Fibroblast of peridontal ligament (primary cell): Measurements from ENCODE around the gene PROKR2.

Source experiments
- DNase-seq: peaks from one replicate; pipeline ENCODE4 v3.0.0-alpha.2; 2010; ENCODE audit errors: extremely low read depth

The PROKR2 gene

DNA sequence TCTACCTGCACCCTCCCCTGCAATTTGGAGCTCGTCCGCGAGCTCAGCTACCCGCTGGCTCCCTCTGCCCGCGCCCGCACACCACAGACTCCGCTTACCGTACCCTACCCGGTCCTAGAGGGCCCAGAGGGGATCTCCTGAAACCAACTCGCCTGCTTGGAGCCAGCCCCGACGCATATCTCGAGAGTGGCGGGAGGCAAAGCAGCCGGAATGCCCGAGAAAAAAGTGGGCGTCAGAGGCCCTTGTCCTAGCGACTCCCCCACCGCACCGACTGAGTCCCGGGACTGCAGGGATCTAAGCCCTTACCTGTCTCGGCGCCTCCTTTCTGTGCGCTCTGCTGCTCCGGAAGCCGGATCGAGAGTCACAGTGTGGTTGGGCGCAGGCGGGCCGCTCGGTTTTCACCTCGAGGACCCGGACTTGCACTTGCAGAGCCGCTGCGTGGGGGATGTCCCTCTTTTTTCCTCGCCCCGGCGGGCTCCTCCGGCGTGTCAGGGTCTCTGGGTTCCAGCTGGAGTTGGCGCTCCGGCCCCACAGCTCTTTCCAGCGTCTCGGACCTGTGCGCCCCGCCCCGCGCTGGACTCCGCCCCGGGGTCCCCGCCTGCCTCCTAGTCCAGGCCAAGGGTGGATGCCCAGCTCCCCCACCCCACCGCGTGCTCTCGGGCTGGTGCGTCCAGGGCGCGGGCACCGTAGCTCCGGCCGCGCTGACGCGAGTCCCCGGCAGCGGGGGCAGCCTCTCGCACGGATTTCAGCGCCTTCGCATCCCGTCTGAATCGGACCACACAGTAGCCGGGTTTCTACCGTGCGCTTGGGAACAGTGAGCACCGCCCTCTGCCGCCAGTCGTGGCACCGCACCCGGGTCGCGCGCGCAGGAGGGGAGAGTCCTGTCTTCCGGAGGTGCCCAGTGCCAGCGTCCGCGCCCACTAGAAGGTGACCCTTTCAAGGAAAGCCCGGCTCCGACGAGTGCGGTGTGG, at the start of gene PROKR2:
Gene PROKR2, minus strand, starts transcription at position 767 of the 971 bp plus-strand sequence. CDS start 2,585 bp downstream, outside the sequence.
- no peak for DNase-seq

DNA sequence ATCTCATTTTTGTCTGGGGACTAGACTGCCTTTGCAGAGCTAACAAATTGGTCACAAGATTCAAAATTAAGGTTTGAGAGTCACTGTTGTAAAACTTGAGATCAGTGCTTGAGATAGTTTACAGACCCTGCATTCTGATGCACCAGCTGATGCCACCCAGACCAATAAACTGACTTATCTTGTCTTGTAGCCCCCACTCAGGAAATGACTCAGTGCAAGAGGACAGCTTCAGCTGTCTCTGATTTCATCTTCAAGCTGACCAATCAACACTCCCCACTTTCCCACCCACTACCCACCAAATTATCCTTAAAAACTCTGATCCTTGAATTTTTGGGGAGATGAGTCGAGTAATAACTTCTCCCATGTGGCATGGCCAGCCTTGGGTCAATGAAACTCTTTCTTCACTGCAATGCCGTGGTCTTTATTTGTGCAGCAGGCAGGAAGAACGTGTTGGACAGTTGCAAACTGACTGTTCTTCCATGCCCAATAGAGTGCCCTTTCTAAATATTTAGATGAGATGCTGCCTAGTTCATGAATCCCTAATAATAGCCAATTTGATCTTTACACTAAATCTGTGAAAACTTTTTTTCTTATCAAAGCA, 48.3 kb upstream of the PROKR2 start:
- no peak for DNase-seq

DNA sequence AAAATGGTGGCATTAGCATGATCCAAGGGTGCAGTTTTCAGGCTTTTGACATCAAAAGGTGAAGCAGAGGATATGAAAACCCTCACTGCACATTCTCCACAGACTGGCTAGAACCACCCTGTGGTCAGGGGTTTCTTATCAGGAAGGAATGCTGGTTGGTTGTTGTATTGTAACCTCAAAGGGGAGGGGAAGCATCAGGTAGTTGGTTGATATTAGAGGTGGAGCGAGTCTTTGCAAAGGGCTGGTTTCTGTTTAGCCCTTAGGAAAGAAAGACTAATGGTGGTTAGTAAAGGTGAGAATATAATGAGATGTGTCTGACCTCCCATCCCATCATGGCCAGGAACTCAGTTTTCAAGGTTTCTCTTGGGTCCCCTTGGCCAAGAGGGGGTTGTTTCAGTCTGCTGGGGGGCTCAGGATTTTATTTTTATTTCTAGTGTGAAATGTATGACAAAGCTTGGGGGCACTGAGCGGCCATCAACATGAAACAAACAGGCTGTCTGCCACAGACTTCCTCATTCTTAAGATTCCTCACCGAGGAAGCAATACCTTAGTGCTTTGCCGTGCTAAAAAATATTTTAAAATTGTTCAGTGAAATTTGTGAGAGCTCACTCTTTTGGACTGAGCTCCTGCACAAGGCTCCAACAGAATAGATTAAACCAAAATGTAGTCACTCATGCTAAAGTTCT, 47.5 kb upstream of the PROKR2 start:
- no peak for DNase-seq

DNA sequence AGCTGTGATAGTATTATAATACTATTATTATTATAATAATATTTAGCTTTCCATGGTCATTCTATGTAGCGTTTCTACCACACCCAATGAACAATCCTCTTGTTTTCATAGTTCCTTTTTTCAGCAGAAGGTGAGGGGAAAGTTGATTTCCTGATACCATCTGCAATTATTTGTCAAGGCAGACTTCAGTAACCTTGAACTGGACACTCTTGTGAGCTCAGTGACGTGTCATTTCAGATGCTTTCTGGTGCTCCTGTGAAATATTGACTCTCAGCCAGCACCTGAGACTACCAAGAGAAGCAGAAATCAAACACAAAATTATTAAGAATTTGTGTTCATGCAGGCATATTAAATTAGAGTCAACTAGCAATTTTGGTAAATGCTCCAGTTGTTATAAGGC, 46.0 kb upstream of the PROKR2 start:
- DNase-seq: no peak

DNA sequence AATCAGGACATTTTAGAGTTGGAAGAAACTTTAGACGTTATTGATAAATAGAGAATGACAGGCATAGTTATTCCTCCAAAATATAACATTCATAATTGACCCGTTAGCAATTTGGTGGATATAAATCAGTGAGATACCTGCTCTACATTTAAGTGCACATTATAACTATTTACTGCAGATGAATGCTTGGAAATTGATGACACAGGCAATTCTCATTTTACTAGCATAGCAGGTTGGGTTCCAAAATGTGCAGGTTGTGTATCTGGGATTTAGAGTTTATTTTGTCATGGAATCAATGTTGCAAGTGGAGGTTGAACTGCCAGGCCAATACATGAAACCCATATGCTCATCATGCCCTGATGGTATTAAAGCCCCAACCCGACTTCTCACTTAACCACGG, 44.4 kb upstream of the PROKR2 start:
- no peak for DNase-seq

DNA sequence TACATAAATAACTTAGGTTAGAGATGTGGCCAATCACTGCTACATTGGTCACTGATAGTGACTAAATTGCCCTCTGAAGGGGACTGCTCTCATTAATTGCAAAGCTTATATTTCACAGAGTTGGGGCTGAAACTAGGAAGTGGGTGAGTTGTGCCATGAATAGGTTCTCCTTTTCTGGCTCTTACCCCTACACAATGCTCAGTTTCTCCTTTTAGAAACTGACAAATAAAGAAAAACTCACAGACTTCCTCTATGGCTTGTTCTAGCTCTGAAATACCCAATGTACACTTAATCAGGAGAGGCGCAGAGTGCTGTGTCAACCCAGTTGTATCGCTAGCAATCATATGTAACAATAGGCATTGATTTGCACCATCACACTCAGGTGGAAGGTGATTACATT, 41.2 kb upstream of the PROKR2 start:
- DNase-seq: no peak

DNA sequence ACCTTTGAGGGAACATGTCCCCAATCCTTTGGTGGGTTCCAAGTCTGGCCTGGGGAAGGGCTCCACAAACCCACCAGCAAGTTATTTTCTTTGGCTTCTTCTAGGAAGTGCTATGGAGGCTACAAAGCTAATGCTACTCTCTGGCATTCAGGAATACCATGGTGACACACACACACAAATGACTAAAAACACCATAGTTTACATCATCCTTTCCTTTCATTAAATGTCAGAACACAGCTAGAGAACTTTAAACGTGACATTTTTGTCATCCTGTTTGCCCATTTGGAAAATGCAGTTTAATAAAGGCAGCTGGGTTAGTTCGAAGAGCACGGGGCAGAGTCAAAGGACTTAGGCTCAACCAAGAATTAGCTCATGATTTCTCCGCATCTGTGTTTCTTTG, 40.2 kb upstream of the PROKR2 start:
- DNase-seq: no peak

DNA sequence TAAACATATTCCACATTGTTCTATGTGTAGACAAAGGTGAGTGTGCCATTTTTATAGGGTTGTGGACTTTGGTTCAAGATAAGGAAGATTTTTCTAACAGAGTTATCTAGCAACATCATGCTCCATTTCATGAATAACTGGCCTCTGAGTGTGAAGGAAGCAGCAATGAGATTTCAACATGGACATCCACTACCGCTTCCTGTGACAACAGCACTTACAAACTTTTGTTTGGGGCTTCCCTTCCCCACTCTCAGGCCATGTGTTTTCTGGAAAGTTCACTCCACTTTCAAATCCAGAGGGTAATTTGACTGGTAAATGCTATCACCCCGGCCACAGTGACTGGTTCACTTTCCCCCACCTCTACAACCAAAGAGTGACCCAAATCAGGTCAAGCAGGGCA, 38.1 kb upstream of the PROKR2 start:
- DNase-seq: no peak

DNA sequence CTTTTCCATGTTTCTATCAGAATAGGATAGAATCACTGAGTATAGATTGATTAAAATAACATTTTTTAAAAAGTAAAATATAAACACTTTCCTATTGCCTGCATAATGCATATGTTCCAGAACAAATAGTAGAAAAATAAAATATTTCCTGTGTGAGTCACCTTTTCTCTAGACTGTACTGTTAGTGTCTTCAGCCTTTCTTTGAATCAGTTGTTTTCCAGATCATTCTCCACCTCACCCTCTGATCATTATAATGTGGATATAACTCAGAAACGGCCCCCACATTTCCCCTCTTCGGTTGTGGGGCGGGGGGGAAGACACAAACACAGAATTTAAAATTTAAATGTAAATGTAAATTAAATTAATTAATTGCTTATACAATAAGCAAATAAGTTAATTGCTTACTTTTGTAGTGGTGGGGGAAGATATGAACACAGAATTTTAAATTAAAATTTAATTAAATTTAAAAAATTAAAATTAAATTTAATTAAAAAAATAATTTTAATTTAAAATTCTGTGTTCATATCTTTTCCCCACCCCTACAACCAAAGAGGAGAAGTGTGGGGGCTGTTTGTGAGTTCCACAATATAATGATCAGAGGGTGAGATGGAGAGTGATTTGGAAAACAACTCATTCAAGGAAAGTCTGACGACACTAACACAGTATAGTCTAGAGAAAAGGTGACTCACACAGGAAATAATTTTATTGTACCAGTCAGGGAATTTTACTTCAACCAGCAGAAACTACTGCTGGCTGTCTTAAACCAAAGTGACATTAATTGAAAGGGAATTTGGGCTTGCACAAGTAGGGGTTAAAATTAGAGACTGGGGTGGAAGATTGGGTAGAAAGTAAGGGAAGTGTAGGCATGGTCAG, 37.1 kb upstream of the PROKR2 start:
- peak; percentile 2 for DNase-seq

DNA sequence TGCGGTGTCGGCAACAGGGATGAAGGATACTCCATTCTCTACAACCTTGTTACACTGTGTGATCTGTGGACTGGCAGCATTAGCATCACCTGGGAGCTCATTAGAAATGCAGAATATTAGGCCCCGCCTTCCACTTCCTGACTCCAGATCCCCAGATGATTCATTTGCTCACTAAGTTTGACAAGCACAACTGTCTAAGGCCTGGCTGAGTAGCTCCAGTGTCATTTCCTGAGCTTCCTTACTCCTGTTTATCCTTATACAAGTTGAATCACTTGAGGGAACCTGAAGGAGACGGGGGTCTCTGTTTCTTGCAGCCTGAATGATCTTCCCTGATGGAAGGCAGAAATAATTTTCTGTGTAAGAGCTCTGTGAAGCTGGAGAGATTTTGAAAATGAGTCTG, 32.7 kb upstream of the PROKR2 start:
- DNase-seq: no peak

DNA sequence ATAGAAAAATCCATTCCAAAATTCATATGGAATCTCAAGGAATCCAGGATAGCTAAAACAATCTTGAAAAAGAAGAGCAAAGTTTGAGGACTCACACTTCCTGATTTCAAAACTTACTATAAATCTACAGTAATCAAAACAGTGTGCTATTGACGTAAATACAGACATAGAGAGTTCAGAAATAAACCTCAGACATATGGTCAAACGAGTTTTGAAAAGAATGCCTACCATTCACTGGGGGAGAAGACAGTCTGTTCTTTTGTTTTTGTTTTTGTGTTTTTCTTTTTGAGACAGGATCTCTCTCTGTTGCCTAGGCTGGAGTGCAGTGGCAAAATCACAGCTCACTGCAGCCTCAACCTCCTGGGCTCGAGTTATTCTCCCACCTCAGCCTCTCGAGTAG, 25.3 kb upstream of the PROKR2 start:
- DNase-seq: no peak

DNA sequence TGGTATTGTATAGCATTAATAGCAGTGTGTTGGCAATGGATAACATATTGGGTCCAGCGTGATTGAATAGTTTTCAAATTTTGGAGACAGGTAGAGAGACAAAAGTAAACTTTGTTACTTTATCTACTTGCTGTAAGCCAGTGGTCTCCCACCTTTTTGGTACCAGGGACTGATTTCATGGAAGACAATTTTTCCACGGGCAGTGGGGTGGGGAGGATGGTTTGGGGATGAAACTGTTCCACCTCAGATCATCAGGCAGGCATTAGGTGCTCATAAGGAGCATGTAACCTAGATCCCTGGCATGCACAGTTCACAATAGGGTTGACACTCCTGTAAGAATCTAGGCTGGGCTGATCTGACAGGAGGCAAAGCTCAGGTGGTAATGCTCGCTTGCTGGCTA, 14.6 kb upstream of the PROKR2 start:
- DNase-seq: no peak

DNA sequence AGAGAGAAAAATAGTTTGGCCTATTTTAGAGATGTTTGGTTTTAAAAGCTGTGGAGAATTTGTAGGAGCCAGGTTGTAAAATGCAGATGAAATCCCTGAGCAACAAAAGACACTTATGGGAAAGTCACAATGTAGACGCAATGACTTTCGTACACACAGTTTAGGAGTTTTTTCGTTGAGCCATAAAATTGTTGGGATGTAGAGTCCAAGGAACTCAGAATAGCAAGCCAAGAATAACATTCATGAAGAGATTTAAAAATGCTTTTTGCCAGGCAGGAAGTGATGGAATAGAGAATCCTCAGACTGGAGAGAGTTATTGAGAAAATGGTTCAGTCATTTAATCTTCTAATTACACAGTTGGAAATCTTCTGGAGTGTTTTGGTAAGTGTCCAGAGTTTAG, 11.5 kb upstream of the PROKR2 start:
- no peak for DNase-seq

DNA sequence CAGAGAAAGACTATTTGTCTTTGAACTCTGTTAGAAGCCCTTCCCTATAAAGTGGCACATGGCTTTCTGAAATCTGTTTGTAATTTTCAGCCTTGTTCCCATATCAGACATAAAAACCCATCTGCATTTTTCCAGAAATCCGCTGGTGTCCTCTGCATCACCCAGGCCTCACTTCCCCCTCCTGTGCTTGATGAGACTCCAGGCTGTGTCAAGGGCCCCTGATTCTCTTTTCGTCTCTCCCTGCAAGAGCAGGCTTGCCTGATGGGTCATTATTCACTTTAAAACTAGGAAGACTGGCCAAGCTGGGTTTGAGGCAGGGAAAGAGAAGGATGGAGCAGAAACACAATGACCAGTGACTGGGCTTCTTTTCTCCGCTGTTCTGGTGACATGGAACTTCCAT, 10.6 kb upstream of the PROKR2 start:
- DNase-seq: no peak

DNA sequence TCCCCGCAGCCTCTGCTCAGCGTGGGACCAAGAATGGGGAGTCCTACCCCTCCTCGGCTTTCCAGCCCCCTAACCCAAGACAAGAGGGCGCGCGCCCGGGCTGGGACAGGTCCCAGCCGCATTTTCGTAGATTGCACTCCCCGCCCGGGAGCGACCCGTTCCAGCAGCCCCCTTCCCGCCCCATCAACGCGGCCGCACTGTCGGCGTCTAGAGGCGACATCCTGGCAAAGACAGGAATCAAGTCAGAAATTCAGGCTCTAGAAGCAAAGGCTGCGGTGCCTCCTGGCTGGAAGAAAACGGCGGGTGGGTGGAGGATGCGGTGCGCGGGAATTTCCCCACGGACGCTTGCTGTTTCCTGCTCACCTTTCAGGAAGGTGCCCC, 957 bp downstream of the PROKR2 start:
- no peak for DNase-seq

DNA sequence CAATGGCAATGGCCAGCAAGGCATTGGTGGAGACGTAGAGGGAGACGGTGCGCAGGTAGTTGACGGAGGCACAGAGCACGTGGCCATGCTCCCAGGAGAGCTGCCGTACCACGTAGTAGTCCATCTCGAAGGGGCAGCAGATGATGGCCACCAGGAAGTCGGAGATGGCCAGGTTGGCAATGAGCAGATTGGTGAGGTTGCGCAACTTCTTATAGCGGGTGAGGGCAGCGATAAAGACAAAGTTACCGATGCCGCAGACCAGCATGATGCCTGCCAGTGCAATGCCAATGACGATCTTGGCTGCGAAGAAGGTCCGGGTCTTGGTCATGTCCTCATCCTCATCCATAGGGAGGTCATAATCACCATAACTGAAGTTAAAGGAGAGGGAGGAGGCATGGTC, 2.8 kb downstream of the PROKR2 start:
- DNase-seq: no peak

DNA sequence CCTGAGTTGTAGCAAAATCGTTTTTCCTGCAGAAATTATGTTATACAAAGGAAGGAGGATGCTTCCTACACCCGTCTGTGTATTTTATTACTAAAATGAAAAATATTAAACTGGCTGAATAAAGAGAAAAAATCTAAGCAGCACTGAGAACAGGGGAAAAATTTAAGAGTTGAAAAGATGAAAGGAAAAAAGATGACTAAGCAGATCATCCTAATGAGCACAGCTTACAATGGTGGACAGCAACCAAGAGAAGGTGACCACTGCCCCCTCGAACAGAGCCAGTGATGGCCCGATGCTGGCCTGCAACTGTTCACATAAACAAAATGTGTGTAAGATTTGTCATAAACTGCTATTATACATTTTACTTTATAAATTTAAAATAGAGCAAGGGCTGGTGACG, 4.2 kb downstream of the PROKR2 start:
- no peak for DNase-seq

DNA sequence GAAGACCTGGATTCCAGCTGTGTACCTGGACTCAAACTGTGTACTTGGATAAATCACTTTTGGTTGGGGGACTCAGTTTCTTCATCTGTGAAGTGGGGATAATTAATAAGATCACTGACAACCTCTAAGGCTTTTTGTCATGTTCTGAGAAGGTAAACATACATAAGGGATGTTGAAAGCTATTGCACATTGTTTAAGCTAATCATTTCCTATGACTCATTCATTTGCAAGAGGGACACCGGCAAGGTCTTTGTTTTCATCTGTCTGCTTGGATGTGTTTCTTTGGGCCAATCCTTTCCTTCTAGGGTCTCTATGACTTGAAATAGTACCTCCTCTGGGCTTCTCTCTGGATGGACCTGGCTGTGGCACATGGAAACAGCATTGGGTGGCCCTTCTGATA, 6.8 kb downstream of the PROKR2 start:
- DNase-seq: no peak

DNA sequence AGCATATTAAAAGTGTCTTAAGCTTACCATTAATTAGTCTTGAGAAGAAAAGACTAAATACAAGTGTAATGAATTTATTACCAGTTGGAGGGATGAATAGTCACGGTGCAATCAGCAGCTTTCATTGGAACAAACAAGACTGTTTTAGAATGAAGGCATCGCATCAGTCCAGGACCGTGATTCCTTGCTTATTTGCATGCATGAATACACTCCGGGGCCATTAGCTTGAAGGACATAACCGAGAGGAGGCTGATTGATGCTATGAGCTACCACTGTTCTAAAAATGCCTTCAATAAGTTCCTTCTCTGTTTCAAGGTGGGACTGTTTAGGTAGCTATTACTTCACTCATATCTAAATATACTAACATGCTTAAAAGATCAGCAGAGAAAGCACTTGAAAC, 17.9 kb downstream of the PROKR2 start:
- no peak for DNase-seq

DNA sequence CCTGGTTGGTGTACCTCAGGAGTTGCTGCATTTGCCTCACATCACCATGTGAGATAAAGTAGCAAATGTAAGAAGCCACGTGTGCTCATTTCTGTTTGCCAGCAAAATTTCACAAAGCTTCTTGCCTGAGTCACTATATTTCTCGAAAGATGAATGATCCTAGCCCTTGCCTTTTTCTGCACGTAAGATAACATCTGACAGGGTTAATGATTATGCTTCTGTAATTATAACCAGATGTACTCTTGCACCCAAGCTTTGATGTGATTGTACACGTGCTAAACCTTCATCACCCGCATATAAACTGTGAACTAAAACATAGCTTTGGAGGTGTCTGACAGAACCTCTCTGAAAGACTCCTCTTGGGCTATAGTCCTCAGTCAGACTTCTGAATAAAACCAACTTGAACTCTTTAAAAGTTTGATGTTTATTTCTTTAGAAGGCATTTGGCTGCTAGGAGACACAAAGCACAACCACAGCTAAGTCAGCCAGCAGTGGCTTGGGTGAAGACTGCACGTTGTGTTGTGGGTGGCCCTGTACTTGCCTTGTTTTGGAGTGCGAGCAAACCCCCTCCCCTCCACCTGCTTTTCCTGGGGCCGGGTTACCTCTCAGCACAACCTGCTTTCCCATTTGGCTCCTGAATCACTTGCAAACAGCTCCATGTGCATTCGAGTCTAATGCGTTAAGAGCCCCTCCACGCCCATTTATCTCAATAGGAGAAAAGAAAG, 19.3 kb downstream of the PROKR2 start:
- DNase-seq: no peak

DNA sequence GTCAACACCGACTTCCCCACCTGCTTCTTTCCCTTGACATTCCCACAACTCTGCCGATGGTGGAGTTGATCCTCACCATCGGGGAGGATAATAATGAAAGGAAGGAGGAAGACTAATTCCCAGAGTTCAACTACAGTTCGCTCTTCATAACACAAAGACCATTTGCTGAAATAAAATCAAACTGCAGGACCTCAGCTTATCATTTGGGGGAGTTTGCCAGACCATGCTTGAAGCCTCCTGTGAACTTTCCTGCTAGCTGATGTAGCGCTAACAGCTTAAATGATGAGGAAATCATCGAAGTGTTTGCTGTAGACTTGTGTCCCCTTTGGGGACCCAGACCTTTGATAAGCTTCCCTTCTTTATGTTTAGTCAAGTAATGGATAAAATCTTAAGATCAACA, 26.2 kb downstream of the PROKR2 start:
- no peak for DNase-seq
